ENCODE data around the gene LDHD.
"Not testable (repeated sequence)": the region's sequence is repeated elsewhere in the genome, so short reads cannot be mapped to it uniquely, and the experiment has no call there.

LDHD gene

GRCh38 chr16:75097941-75098901 is 18.4 kb downstream of the LDHD start:
- DNase-seq, result peak; percentile 7

- DNase-seq, result no peak
Observed at GRCh38 chr16:75097191-75097761, 19.3 kb downstream of the LDHD start.

GRCh38 chr16:75096656-75097055 is 19.9 kb downstream of the LDHD start:
- DNase-seq, result no peak

GRCh38 chr16:75095204-75095621 is 21.4 kb downstream of the LDHD start:
- no peak for DNase-seq

- no peak for DNase-seq
Observed at GRCh38 chr16:75093598-75094540, 22.7 kb downstream of the LDHD start.

- DNase-seq, result no peak
Observed at GRCh38 chr16:75092777-75093176, 23.8 kb downstream of the LDHD start.

GRCh38 chr16:75091619-75092018 is 25.0 kb downstream of the LDHD start:
- DNase-seq, result not testable (repeated sequence)

GRCh38 chr16:75090899-75091298 is 25.7 kb downstream of the LDHD start:
- DNase-seq, result not testable (repeated sequence)

- no peak for DNase-seq
Observed at GRCh38 chr16:75089486-75090202, 26.9 kb downstream of the LDHD start.

GRCh38 chr16:75088934-75089333 is 27.6 kb downstream of the LDHD start:
- DNase-seq, result no peak

- DNase-seq, result no peak
Observed at GRCh38 chr16:75088216-75088615, 28.4 kb downstream of the LDHD start.

- peak; percentile 48 for DNase-seq
Observed at GRCh38 chr16:75087375-75087979, 29.1 kb downstream of the LDHD start.

- no peak for DNase-seq
Observed at GRCh38 chr16:75086688-75087374, 29.7 kb downstream of the LDHD start.

- no peak for DNase-seq
Observed at GRCh38 chr16:75086281-75086680, 30.3 kb downstream of the LDHD start.

GRCh38 chr16:75085556-75085955 is 31.0 kb downstream of the LDHD start:
- no peak for DNase-seq

- DNase-seq, result no peak
Observed at GRCh38 chr16:75083813-75084212, 32.8 kb downstream of the LDHD start.

- no peak for DNase-seq
Observed at GRCh38 chr16:75081179-75081859, 35.3 kb downstream of the LDHD start.

- no peak for DNase-seq
Observed at GRCh38 chr16:75080205-75081029, 36.2 kb downstream of the LDHD start.

- DNase-seq, result no peak
Observed at GRCh38 chr16:75079346-75079926, 37.1 kb downstream of the LDHD start.
